HG02870 (cell line): ENCODE results near the gene ZNF618.

Experiments used
- ATAC-seq: cut with Tn5 transposase; IDR thresholded peaks from one replicate; pipeline ENCODE4 v1.9.1; 2021; ENCODE audit warnings: mild to moderate bottlenecking, moderate library complexity; ENCODE audit not compliant: unreplicated experiment

ZNF618 gene

GRCh38 chr9:113953531-113953930 lies 77.4 kb downstream of the ZNF618 start:
- no peak for ATAC-seq

GRCh38 chr9:113954591-113954990 lies 78.5 kb downstream of the ZNF618 start:
- ATAC-seq, result no peak

- ATAC-seq, result no peak
These were observed 79.1 kb downstream of the ZNF618 start for GRCh38 chr9:113955076-113955752.

- no peak for ATAC-seq
These were observed 80.8 kb downstream of the ZNF618 start for GRCh38 chr9:113956901-113957300.

GRCh38 chr9:113957351-113957750 lies 81.2 kb downstream of the ZNF618 start:
- ATAC-seq, result no peak

GRCh38 chr9:113957821-113958341 lies 81.8 kb downstream of the ZNF618 start:
- no peak for ATAC-seq

GRCh38 chr9:113958556-113958955 lies 82.4 kb downstream of the ZNF618 start:
- no peak for ATAC-seq

GRCh38 chr9:113960768-113961167 lies 84.7 kb downstream of the ZNF618 start:
- no peak for ATAC-seq

- no peak for ATAC-seq
These were observed 86.3 kb downstream of the ZNF618 start for GRCh38 chr9:113962396-113962795.

- ATAC-seq, result no peak
These were observed 87.0 kb downstream of the ZNF618 start for GRCh38 chr9:113963017-113963620.

- ATAC-seq, result no peak
These were observed 87.8 kb downstream of the ZNF618 start for GRCh38 chr9:113963696-113964494.

- ATAC-seq, result no peak
These were observed 88.5 kb downstream of the ZNF618 start for GRCh38 chr9:113964495-113965170.

- no peak for ATAC-seq
These were observed 90.3 kb downstream of the ZNF618 start for GRCh38 chr9:113966394-113966793.

- no peak for ATAC-seq
These were observed 91.3 kb downstream of the ZNF618 start for GRCh38 chr9:113967380-113967779.

GRCh38 chr9:113969343-113969742 lies 93.2 kb downstream of the ZNF618 start:
- ATAC-seq, result no peak

- no peak for ATAC-seq
These were observed 97.1 kb downstream of the ZNF618 start for GRCh38 chr9:113973226-113973625.

- ATAC-seq, result no peak
These were observed 97.9 kb downstream of the ZNF618 start for GRCh38 chr9:113973963-113974413.

- no peak for ATAC-seq
These were observed 100.8 kb downstream of the ZNF618 start for GRCh38 chr9:113976915-113977314.

- ATAC-seq, result no peak
These were observed 102.7 kb downstream of the ZNF618 start for GRCh38 chr9:113978725-113979342.

GRCh38 chr9:113979343-113980127 lies 103.4 kb downstream of the ZNF618 start:
- ATAC-seq, result no peak
